T-cell (primary cell): ENCODE measurements around the gene PDE4B. TPM values are rescaled to one million over a fixed set of nuclear protein-coding genes. Genes with fewer than 3 reads are reported as not detected.

Experiments
- ATAC-seq, 4 experiments: fragments of 200-7000 bp in 3 of 4; fragments of 150-1000 bp in 1 of 4; cut with Tn5 transposase; replicated peaks in 1 of 4; 1 replicate in 3 of 4; 2 replicates in 1 of 4; pipeline ENCODE4 v1.10.0; 2021; ENCODE audit warnings: moderate library complexity in 3 of 4, mild to moderate bottlenecking in 2 of 4, moderate number of reproducible peaks in 1 of 4
- CTCF ChIA-PET, 2 donors: fragments of 300-600 bp; sonication (Branson Sonifier 250); formaldehyde crosslinking; loops; one replicate each; lab custom pipeline; 2022; ENCODE audit warnings: antibody characterized with exemption in 2 of 2; lab: Charles Lee
- POLR2A ChIA-PET, 2 donors: fragments of 300-600 bp; sonication (Branson Sonifier 250); formaldehyde crosslinking; loops; one replicate each; lab custom pipeline; 2022; ENCODE audit warnings: antibody characterized with exemption in 2 of 2; lab: Charles Lee
- DNase-seq, 35 experiments: peaks; one replicate each; pipeline versions ENCODE4 v3.0.0 to v3.0.0-alpha.2; 2013 to 2023
- H3K27ac ChIP-seq: one replicate; pipeline ENCODE4 v1.5.1; 2013; ENCODE audit warnings: low read length
- H3K27me3 ChIP-seq, 2 experiments: replicated peaks in 1 of 2; 1 replicate in 1 of 2; 2 replicates in 1 of 2; pipeline versions ENCODE4 v1.6.1 to v1.7.0; 2013; ENCODE audit warnings: low read length in 1 of 2, mixed read lengths in 1 of 2; ENCODE audit not compliant: control insufficient read depth in 2 of 2, insufficient read depth in 2 of 2; ENCODE audit errors: extremely low read depth in 1 of 2
- H3K36me3 ChIP-seq, 2 donors: 1 replicate in 1 of 2; 2 replicates in 1 of 2; pipeline versions ENCODE4 v1.6.1 to v1.7.0; 2013; ENCODE audit warnings: low read length in 1 of 2; ENCODE audit not compliant: control insufficient read depth in 2 of 2, insufficient read depth in 1 of 2; ENCODE audit errors: extremely low read depth in 1 of 2
- H3K4me1 ChIP-seq, 2 experiments: 1 replicate in 1 of 2; 2 replicates in 1 of 2; pipeline versions ENCODE4 v1.6.1 to v1.7.0; 2013; ENCODE audit warnings: low read length in 2 of 2, mixed read lengths in 1 of 2; ENCODE audit not compliant: insufficient read depth in 2 of 2, control insufficient read depth in 1 of 2; ENCODE audit errors: extremely low read depth in 1 of 2
- H3K4me3 ChIP-seq, 2 donors: 1 replicate in 1 of 2; 2 replicates in 1 of 2; pipeline versions ENCODE4 v1.5.1 to v1.7.0; 2013; ENCODE audit warnings: mild to moderate bottlenecking in 2 of 2, low read length in 1 of 2, moderate library complexity in 1 of 2; ENCODE audit not compliant: control insufficient read depth in 1 of 2; ENCODE audit errors: extremely low read depth in 1 of 2
- H3K9me3 ChIP-seq: 2 replicates; pipeline ENCODE4 v1.7.0; 2013
- H3K27ac Mint-ChIP-seq, 2 donors: one replicate each; pipeline ENCODE4 v1.8.0; 2020 to 2021; ENCODE audit warnings: mild to moderate bottlenecking in 2 of 2, mixed read lengths in 2 of 2
- H3K27me3 Mint-ChIP-seq, 2 donors: one replicate each; pipeline ENCODE4 v1.8.0; 2021 to 2022; ENCODE audit warnings: mixed read lengths in 2 of 2
- H3K36me3 Mint-ChIP-seq: one replicate; pipeline ENCODE4 v1.8.0; 2021; ENCODE audit warnings: mixed read lengths
- H3K4me1 Mint-ChIP-seq, 3 donors: one replicate each; pipeline ENCODE4 v1.8.0; 2020 to 2022; ENCODE audit warnings: mixed read lengths in 3 of 3, mild to moderate bottlenecking in 1 of 3
- H3K4me3 Mint-ChIP-seq, 3 donors: one replicate each; pipeline ENCODE4 v1.8.0; 2020 to 2022; ENCODE audit warnings: mild to moderate bottlenecking in 3 of 3, mixed read lengths in 3 of 3, moderate library complexity in 3 of 3
- H3K9me3 Mint-ChIP-seq, 3 donors: one replicate each; pipeline ENCODE4 v1.8.0; 2020 to 2022; ENCODE audit warnings: mixed read lengths in 3 of 3
- WGBS: methylation state at CpG from one replicate; pipeline ENCODE4 v1.1.5; 2013; ENCODE audit warnings: missing lambda C conversion rate; ENCODE audit not compliant: insufficient coverage; 5-methylcytosine and 5-hydroxymethylcytosine counted together
- total RNA-seq, 35 experiments: library from RNA in 6 of 35; stranded (reverse) in 6 of 35; fragments of 120-200 nt in 1 of 35; gene quantifications; one replicate each; pipeline versions ENCODE4 v1.2.1 to v1.2.4 and lab custom pipeline; 2013 to 2026

The PDE4B gene
- total RNA-seq, 5 donors from 2014 or later (not counting 1 experiment from before 2014, with no cell fraction given), result 46.3 to 103 (median 54.1) TPM

DNA sequence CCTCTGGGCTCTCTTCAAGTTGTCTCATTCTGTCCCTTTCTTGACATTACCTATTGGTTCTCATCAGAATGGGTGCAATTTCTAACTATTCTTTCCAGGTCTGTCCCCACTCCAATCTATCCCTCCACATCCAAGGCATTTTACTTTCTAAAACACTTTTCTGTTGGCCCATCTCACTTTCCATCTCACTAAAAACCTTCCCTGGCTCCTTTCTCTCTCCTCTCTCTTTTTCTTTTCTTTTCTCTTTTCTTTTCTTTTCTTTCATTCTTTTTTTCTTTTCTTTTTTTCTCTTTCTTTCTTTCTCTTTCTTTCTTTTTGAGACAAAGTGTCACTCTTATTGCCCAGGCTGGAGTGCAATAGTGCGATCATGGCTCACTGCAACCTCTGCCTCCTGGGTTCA lies 462.1 kb downstream of the PDE4B start:
- H3K4me3 ChIP-seq, result no peak overlapping the region
- H3K36me3 Mint-ChIP-seq, result no peaks in the 10 kb centered on the region
- CTCF ChIA-PET, result interaction anchor here (1.5 to 18.5 kb wide), 6 partner anchors 12 to 191 kb away, joined by 3 to 320 read pairs (median 16); no protein-coding TSS in a partner anchor
- DNase-seq, result no peak
- no peaks in the 10 kb centered on the region for H3K9me3 Mint-ChIP-seq
- no CpG with 5 or more reads among the region's 1 CpG for WGBS
- no peak overlapping the region for H3K27ac ChIP-seq
- H3K4me1 Mint-ChIP-seq, result peaks cover 16 to 35% (median 23%) of the 10 kb centered on the region in 3 donors
- H3K27me3 Mint-ChIP-seq, result no peaks in the 10 kb centered on the region
- no peak for ATAC-seq
- H3K36me3 ChIP-seq, result no peaks in the 10 kb centered on the region
- POLR2A ChIA-PET, result interaction anchor here in 1 of 2 donors (0.6 kb wide), 1 partner anchor 1006 kb away, joined by 3 read pairs; no protein-coding TSS in a partner anchor
- peaks cover 0 to 10% of the 10 kb centered on the region in 2 experiments for H3K4me1 ChIP-seq
- H3K27me3 ChIP-seq, result no peaks in the 10 kb centered on the region
- no peaks in the 10 kb centered on the region for H3K9me3 ChIP-seq
- peak overlapping the region in 1 of 2 donors; percentile 6 for H3K27ac Mint-ChIP-seq
- H3K4me3 Mint-ChIP-seq, result no peak overlapping the region

DNA sequence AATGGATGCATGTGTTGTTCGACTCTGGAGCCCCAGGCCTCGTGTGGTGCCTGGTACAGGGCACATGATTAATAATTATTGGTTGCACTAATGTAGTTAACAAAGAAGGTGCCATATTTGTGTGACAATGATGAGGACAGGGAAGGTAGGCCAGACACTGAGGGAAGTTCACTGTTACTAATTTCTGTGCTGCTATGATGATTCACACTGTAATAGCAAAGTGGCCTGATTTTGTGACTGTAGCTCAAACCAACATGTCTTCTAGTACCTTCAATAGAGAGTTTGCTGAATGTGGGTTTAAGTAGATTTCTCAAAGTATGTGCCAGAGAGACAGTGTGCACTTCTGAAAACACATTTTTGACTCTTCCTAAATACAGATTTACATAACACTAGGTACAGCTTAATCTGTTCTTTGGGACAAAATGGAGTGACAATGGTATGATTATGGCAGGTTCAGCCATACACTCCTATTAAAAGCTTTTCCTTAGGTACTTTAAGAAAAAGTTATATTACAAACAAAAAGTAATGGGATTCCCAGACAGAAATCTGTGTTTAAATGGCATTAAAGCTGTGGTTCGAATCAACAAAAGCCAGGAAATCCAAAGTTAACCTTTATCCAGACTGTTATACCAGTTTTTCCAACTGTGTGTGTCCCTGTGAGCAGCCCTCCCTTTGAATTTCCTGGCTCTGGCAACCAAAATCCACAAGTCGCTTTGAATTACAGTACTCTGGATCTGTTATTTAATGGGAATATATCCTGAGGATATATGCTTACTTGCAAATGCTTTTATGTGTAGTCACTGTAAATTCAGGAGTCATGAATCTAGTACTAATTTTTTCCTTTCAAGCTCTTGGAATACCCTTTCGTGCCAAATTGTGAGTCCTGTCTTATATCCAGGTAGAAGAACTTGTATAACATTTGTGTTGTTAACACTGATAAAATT lies 464.2 kb downstream of the PDE4B start:
- Histone ChIP-seq H3K4me3 (no peak overlapping the region), H3K4me1 (peaks cover 6 to 20% of the 10 kb centered on the region in 2 experiments), H3K27me3 (no peaks in the 10 kb centered on the region), H3K27ac (no peak overlapping the region), H3K36me3 (no peaks in the 10 kb centered on the region), H3K9me3 (no peaks in the 10 kb centered on the region)
- ChIA-PET POLR2A (interaction anchor here (0.5 to 0.8 kb wide), 3 partner anchors 14 to 554 kb away, joined by 3 to 6 read pairs (median 3); no protein-coding TSS in a partner anchor), CTCF (interaction anchor here (0.6 to 18.5 kb wide), 11 partner anchors 10 to 1632 kb away, joined by 3 to 320 read pairs (median 4); no protein-coding TSS in a partner anchor)
- no peak overlapping the region for H3K27ac Mint-ChIP-seq
- no peaks in the 10 kb centered on the region for H3K27me3 Mint-ChIP-seq
- H3K9me3 Mint-ChIP-seq, result no peaks in the 10 kb centered on the region
- ATAC-seq (no peak), DNase-seq (no peak)
- H3K4me1 Mint-ChIP-seq, result peaks cover 30 to 44% (median 40%) of the 10 kb centered on the region in 3 donors
- WGBS, result 100% methylated on average over 2 of the region's 5 CpGs
- H3K36me3 Mint-ChIP-seq, result no peaks in the 10 kb centered on the region
- H3K4me3 Mint-ChIP-seq, result no peak overlapping the region

DNA sequence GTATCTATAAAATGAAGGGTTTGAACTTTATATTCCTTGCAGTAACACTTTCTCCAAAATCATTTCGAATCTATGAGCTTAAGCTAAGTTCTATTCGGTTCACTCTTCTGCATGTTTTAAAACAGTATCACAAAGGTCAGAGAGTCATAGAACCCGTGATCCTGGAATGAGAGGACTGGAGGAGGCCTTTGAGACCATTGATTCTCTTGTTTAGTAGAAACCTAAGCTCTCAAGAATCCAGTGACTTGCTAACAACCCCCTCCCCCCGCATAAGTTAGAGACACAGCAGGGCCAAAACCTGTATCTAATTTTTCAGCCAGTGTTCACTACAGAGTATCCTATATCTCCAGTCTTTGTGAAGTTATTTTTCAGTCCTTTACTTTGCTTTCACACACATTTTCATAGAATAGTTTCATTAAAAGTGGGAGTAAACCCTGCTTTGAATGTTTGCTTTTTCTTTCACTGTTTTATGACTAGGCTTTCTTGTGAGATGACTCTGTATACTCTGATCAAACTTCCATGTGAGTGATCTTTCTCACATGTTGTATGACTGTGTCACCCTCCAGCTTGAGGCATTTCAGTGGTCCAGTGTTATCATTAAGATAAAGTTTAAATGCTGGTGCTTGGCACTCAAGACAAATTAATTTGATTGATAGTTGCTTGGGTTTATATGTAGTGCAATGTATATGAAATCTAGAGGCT lies 465.9 kb downstream of the PDE4B start:
- Histone ChIP-seq H3K4me3 (no peak overlapping the region), H3K36me3 (no peaks in the 10 kb centered on the region), H3K27me3 (no peaks in the 10 kb centered on the region), H3K9me3 (no peaks in the 10 kb centered on the region), H3K27ac (no peak overlapping the region), H3K4me1 (peaks cover 6 to 23% of the 10 kb centered on the region in 2 experiments)
- Mint-ChIP-seq H3K36me3 (no peaks in the 10 kb centered on the region), H3K4me1 (peaks cover 35 to 48% (median 45%) of the 10 kb centered on the region in 3 donors), H3K9me3 (no peaks in the 10 kb centered on the region), H3K27ac (no peak overlapping the region), H3K27me3 (no peaks in the 10 kb centered on the region), H3K4me3 (no peak overlapping the region)
- CTCF ChIA-PET, result interaction anchor here (0.6 to 18.5 kb wide), 3 partner anchors 23 to 186 kb away, joined by 3 to 320 read pairs (median 3); no protein-coding TSS in a partner anchor
- POLR2A ChIA-PET, result interaction anchor here (0.6 kb wide), 2 partner anchors 144 to 927 kb away, joined by 3 to 10 read pairs; no protein-coding TSS in a partner anchor
- no CpG with 5 or more reads among the region's 4 CpGs for whole genome bisulfite sequencing
- ATAC-seq, result no peak
- no peak for DNase-seq

DNA sequence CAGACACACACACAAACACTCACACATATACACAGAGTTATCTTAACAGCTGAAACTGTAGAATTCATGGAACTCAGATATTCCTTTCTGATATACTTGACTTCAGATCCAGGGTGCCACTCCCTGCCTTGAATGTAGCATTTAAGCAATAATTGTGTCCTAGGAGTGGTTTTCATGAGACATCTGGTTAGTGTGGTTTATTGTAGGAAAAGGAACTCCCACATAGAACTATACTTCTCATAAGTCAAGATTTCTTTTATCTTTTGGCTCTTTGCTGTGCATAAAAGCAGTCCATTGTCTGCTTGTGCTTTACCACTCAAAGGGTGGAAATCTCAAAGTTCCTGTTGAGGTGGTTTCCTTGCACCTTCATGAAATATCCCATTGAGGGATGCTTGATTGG lies 468.7 kb downstream of the PDE4B start:
- POLR2A ChIA-PET, result interaction anchor here in 1 of 2 donors (0.7 kb wide), 1 partner anchor 841 kb away, joined by 3 read pairs; no protein-coding TSS in a partner anchor
- ATAC-seq (peak in 1 of 4 experiments; percentile 76), DNase-seq (no peak)
- CTCF ChIA-PET, result interaction anchor here in 1 of 2 donors (1.9 kb wide), 1 partner anchor 11 kb away, joined by 5 read pairs; no protein-coding TSS in a partner anchor
- Histone ChIP-seq H3K27me3 (no peaks in the 10 kb centered on the region), H3K9me3 (no peaks in the 10 kb centered on the region), H3K4me1 (peaks cover 6 to 16% of the 10 kb centered on the region in 2 experiments), H3K36me3 (no peaks in the 10 kb centered on the region), H3K27ac (no peak overlapping the region), H3K4me3 (no peak overlapping the region)
- Mint-ChIP-seq H3K9me3 (no peaks in the 10 kb centered on the region), H3K36me3 (no peaks in the 10 kb centered on the region), H3K4me3 (no peak overlapping the region), H3K4me1 (peaks cover 25 to 36% (median 28%) of the 10 kb centered on the region in 3 donors), H3K27ac (peak overlapping the region; percentile 2 to 52), H3K27me3 (no peaks in the 10 kb centered on the region)

DNA sequence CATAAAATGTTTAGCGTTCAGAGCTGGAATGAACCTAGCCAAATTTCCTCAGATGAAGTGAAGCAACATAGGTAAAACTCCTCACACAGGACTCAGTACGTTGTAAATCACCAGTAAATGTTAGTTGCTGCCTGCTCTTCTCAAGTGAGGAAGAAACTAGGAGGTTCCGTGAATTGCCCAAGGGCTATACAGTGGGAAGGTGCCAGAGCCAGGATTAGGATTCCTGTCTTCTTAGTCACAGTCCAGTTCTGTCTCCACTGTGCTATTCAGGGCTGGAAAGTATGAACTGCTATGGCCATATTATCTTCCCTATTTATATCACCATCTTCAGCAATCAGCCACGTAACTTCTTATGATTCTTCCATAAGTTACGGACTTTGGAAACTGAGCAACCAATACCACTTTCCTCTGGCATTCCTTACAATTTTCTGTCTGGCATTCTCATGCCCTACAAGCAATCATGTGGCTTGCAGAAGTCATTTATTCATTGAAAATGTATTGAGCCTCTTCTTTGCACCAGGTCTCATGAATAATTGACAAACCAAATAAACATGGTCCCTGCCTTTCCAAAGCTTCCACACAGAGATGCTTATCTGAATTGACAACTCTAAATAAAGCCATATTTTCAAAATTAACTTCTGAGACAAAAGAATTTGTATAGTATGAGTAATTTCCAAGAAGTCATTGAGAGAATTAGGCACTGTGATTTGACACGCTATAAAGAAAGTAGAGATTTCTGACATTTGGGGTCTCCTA lies 469.7 kb downstream of the PDE4B start:
- no peak overlapping the region for H3K27ac Mint-ChIP-seq
- H3K4me1 Mint-ChIP-seq, result peaks cover 25 to 38% (median 33%) of the 10 kb centered on the region in 3 donors
- ATAC-seq, result no peak
- H3K9me3 ChIP-seq, result no peaks in the 10 kb centered on the region
- H3K27ac ChIP-seq, result no peak overlapping the region
- H3K36me3 Mint-ChIP-seq, result no peaks in the 10 kb centered on the region
- no peaks in the 10 kb centered on the region for H3K27me3 ChIP-seq
- H3K4me3 ChIP-seq, result no peak overlapping the region
- ChIA-PET CTCF (no interaction called here), POLR2A (no interaction called here)
- H3K4me1 ChIP-seq, result peaks cover 6 to 16% of the 10 kb centered on the region in 2 experiments
- WGBS, result 100% methylated on average over 2 of the region's 6 CpGs
- H3K36me3 ChIP-seq, result no peaks in the 10 kb centered on the region
- H3K4me3 Mint-ChIP-seq, result no peak overlapping the region
- H3K9me3 Mint-ChIP-seq, result no peaks in the 10 kb centered on the region
- no peak for DNase-seq
- H3K27me3 Mint-ChIP-seq, result no peaks in the 10 kb centered on the region
